SW480 (cell line): ENCODE results near the gene SLX4IP.

Source experiments
- DNase-seq: peaks from one replicate; pipeline ENCODE4 v3.0.0-alpha.2; 2016; ENCODE audit warnings: low spot score

Gene SLX4IP

GRCh38 chr20:10635476-10636208 lies 200.5 kb downstream of the SLX4IP start:
- DNase-seq, result no peak

GRCh38 chr20:10636326-10636818 lies 201.3 kb downstream of the SLX4IP start:
- no peak for DNase-seq

GRCh38 chr20:10637031-10637559 lies 202.0 kb downstream of the SLX4IP start:
- no peak for DNase-seq

GRCh38 chr20:10637563-10637962 lies 202.5 kb downstream of the SLX4IP start:
- DNase-seq, result no peak

- no peak for DNase-seq
Observed at GRCh38 chr20:10639077-10639736, 204.1 kb downstream of the SLX4IP start.

- DNase-seq, result no peak
Observed at GRCh38 chr20:10639737-10640556, 204.8 kb downstream of the SLX4IP start.

GRCh38 chr20:10640897-10641296 lies 205.8 kb downstream of the SLX4IP start:
- no peak for DNase-seq

- DNase-seq, result no peak
Observed at GRCh38 chr20:10641467-10641866, 206.4 kb downstream of the SLX4IP start.

- no peak for DNase-seq
Observed at GRCh38 chr20:10641893-10642292, 206.8 kb downstream of the SLX4IP start.

GRCh38 chr20:10642856-10643559 lies 207.9 kb downstream of the SLX4IP start:
- no peak for DNase-seq

GRCh38 chr20:10643560-10643873 lies 208.4 kb downstream of the SLX4IP start:
- no peak for DNase-seq

GRCh38 chr20:10644458-10645204 lies 209.5 kb downstream of the SLX4IP start:
- DNase-seq, result no peak

- no peak for DNase-seq
Observed at GRCh38 chr20:10645205-10645570, 210.1 kb downstream of the SLX4IP start.

- DNase-seq, result no peak
Observed at GRCh38 chr20:10646006-10646405, 210.9 kb downstream of the SLX4IP start.

- no peak for DNase-seq
Observed at GRCh38 chr20:10646886-10647420, 211.8 kb downstream of the SLX4IP start.

- DNase-seq, result no peak
Observed at GRCh38 chr20:10647471-10647870, 212.4 kb downstream of the SLX4IP start.

- no peak for DNase-seq
Observed at GRCh38 chr20:10647909-10648308, 212.8 kb downstream of the SLX4IP start.

- DNase-seq, result no peak
Observed at GRCh38 chr20:10648651-10649050, 213.5 kb downstream of the SLX4IP start.

GRCh38 chr20:10649080-10649796 lies 214.1 kb downstream of the SLX4IP start:
- no peak for DNase-seq

- DNase-seq, result no peak
Observed at GRCh38 chr20:10649797-10650160, 214.7 kb downstream of the SLX4IP start.
